Endometrial microvascular endothelial cells (primary cell): ENCODE data around the gene JAGN1. TPM values are rescaled to one million over a fixed set of nuclear protein-coding genes. Genes with fewer than 3 reads are reported as not detected.

ENCODE experiments used
- in situ Hi-C: cut with HindIII; loops from 2 replicates; pipeline ENCODE4 v1.10.0; 2017; ENCODE audit warnings: low sequenced_read_pairs, low pct_unique_long_range_greater_than_20kb; ENCODE audit errors: inconsistent ontology term
- total RNA-seq: library from RNA; depleted of rRNA; stranded (reverse); fragments of >200 nt; gene quantifications from one replicate; pipeline ENCODE4 v1.2.3, GENCODE V29; 2015; ENCODE audit errors: inconsistent ontology term

The JAGN1 gene
- total RNA-seq, 1 donor from 2014 or later = 51.5 TPM

DNA sequence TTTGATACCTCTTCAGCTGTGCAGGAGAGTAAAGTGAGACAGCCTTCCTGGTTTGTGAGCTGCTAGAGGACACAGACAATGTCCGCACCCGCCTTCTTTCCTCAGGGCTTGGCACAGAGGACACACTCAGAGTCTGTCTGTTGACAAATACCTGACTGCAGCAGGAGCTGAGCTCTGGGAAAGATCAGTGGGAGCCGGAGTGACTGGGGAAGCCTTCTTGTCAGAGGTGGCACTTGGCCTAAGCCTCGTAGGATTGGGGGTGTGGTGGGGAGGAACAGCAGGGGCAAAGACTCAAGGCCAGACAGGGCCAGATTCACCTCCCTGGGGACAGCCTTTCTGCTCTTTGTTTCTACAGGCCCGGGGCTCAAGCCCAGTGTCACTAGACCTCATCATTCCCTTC, 23.2 kb downstream of the JAGN1 start:
- in situ Hi-C loops = no loop called here

GRCh38 chr3:9914011-9914410, 23.6 kb downstream of the JAGN1 start:
- in situ Hi-C loops = no loop called here

- in situ Hi-C loops = no loop called here
Observed at GRCh38 chr3:9914559-9915253, 24.3 kb downstream of the JAGN1 start.

GRCh38 chr3:9915254-9916141, 25.1 kb downstream of the JAGN1 start:
- in situ Hi-C loops = no loop called here

- in situ Hi-C loops = no loop called here
Observed at GRCh38 chr3:9916346-9916733, 25.9 kb downstream of the JAGN1 start.

- in situ Hi-C loops = no loop called here
Observed at GRCh38 chr3:9916734-9917680, 26.6 kb downstream of the JAGN1 start, which contains the start of gene IL17RC. Gene IL17RC, plus strand, starts transcription at chr3:9917098. Its CDS starts 218 bp downstream, at chr3:9917316.

GRCh38 chr3:9917820-9918219, 27.4 kb downstream of the JAGN1 start:
- in situ Hi-C loops = no loop called here

DNA sequence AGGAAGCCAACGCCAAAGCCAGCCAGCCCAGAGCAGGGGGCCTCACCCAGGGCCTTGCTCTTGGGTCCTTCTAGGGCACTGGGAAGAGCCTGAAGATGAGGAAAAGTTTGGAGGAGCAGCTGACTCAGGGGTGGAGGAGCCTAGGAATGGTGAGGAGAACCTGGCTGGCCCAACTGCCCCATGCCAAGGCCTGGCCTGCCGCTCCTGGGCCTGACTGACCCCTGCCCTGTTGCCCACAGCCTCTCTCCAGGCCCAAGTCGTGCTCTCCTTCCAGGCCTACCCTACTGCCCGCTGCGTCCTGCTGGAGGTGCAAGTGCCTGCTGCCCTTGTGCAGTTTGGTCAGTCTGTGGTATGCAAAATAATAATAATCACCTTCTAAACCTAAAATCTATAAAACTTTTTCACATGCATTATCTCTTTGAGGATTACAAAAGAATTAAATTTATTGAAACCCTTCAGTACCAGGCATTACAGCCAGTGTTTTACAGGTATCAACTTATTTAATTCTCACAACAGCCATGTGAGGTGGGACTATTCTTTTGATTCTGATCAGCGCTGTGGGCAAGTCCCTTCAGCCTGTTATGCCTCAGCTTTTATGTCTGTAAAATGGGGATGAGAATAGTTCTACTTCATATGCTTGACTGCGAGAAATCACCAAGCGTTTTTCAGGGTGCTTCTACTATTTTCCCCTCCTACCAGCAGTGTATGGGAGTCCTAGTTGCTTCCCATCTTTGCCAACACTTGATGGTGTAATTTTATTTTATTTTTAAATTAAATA, 28.0 kb downstream of the JAGN1 start:
- in situ Hi-C loops = no loop called here

DNA sequence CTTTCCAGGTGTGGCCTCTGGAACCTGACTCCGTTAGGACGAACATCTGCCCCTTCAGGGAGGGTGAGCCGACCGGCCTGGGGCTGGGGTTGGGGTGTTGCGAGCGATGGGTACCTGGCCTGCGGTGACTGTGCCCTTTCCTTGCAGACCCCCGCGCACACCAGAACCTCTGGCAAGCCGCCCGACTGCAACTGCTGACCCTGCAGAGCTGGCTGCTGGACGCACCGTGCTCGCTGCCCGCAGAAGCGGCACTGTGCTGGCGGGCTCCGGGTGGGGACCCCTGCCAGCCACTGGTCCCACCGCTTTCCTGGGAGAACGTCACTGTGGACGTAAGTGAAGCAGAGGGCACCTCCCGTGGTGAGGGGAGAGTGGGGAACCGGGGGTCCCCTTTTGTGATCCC, 37.7 kb downstream of the JAGN1 start:
- in situ Hi-C loops = no loop called here

DNA sequence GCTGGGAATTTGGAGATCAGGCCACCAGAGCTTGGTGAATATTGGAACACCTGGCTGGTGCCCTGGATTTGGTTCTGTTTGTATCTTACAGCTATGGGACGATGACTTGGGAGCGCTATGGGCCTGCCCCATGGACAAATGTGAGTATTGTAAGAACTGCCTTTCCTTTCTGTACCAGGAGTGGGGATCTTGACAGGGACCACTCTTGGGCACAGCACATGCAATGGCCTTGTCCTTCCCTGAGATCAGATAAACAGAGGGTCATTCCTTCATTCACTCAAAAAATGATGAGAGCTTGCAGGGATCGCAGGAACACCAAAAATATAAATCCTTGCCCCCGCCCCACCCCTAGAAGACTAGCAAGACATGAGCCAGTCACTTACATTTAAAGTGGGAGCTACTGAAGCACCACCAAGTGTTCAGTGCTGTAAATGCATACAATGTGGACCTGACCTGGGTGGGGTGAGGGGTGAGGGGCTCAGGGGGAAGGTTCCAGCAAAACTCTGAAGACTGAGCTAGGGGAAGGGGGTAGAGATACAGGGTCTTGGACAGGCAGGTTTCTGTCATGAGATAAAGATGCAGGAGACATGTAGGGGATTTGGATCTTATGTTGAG, 40.5 kb downstream of the JAGN1 start:
- in situ Hi-C loops = no loop called here

DNA sequence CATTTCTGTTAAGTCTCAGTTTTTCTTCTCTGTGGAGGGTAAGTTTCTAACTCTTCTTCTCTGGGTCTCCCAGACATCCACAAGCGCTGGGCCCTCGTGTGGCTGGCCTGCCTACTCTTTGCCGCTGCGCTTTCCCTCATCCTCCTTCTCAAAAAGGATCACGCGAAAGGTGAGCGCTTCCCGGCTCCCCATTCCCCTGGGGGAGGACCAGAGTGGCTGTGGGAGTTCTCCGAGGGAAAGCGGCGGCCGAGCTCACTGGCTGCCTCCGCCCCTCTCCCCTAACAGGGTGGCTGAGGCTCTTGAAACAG, 42.1 kb downstream of the JAGN1 start:
- in situ Hi-C loops = no loop called here

DNA sequence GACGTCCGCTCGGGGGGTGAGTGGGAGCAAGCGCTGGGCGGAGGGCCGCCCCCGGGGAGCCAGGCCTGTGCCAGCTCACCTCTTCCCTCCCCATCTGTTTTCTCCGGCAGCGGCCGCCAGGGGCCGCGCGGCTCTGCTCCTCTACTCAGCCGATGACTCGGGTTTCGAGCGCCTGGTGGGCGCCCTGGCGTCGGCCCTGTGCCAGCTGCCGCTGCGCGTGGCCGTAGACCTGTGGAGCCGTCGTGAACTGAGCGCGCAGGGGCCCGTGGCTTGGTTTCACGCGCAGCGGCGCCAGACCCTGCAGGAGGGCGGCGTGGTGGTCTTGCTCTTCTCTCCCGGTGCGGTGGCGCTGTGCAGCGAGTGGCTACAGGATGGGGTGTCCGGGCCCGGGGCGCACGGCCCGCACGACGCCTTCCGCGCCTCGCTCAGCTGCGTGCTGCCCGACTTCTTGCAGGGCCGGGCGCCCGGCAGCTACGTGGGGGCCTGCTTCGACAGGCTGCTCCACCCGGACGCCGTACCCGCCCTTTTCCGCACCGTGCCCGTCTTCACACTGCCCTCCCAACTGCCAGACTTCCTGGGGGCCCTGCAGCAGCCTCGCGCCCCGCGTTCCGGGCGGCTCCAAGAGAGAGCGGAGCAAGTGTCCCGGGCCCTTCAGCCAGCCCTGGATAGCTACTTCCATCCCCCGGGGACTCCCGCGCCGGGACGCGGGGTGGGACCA, 42.6 kb downstream of the JAGN1 start:
- in situ Hi-C loops = no loop called here

GRCh38 chr3:9933561-9934234, 43.3 kb downstream of the JAGN1 start, which contains the start of gene CRELD1:
Gene CRELD1, plus strand, starts transcription at chr3:9933834. Its CDS starts 605 bp downstream, at chr3:9934439.
- in situ Hi-C loops = no loop called here

DNA sequence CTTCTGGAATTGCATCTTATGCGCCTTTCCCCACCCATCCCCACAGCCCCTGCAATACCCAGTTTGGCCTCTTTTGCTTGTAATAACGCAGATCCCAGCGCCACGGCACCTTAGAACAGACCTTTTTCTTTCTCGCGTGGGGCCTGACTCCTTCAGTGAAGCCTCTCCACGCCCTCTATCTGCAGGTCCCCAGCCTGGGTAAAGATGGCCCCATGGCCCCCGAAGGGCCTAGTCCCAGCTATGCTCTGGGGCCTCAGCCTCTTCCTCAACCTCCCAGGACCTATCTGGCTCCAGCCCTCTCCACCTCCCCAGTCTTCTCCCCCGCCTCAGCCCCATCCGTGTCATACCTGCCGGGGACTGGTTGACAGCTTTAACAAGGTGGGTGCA, 43.8 kb downstream of the JAGN1 start:
- in situ Hi-C loops = no loop called here

- in situ Hi-C loops = no loop called here
Observed at GRCh38 chr3:9934993-9935392, 44.6 kb downstream of the JAGN1 start.

- in situ Hi-C loops = no loop called here
Observed at GRCh38 chr3:9935966-9936510, 45.6 kb downstream of the JAGN1 start.
